ENCODE results near the gene DGCR8.

DGCR8 gene

GRCh38 chr22:20148414-20148813 lies 68.4 kb downstream of the DGCR8 start:
- H3K4me3 ChIP-seq (replicated peaks; ENCODE audit: low read depth, low read length): no peak overlapping the region
- TF ChIP-seq CTCF (IDR thresholded peaks at IDR 0.05; ENCODE audit: low read length, missing control alignments): no peak
- no peak for DNase-seq (ENCODE audit: low read depth)

- no peak overlapping the region for H3K4me3 ChIP-seq (replicated peaks; ENCODE audit: low read depth, low read length)
- no peak for TF ChIP-seq CTCF (IDR thresholded peaks at IDR 0.05; ENCODE audit: low read length, missing control alignments)
Measured at GRCh38 chr22:20149257-20150250, 69.5 kb downstream of the DGCR8 start.

GRCh38 chr22:20150381-20151275 lies 70.6 kb downstream of the DGCR8 start, which contains the start of gene CCDC188:
CCDC188 (minus strand) TSS chr22:20151055; CDS start chr22:20150986, 69 bp downstream.
- no peak for TF ChIP-seq CTCF (IDR thresholded peaks at IDR 0.05; ENCODE audit: low read length, missing control alignments)
- no peak for DNase-seq (ENCODE audit: low read depth)
- no peak within 1 kb of the TSS for H3K4me3 ChIP-seq (replicated peaks; ENCODE audit: low read depth, low read length)

More at GRCh38 chr22:20149257-20150250, 69.5 kb downstream of the DGCR8 start:
- DNase-seq (ENCODE audit: low read depth): no peak

- no peak overlapping the region for H3K4me3 ChIP-seq (replicated peaks; ENCODE audit: low read depth, low read length)
- no peak for DNase-seq (ENCODE audit: low read depth)
- TF ChIP-seq CTCF (IDR thresholded peaks at IDR 0.05; ENCODE audit: low read length, missing control alignments): no peak
Measured at GRCh38 chr22:20151276-20151588, 71.2 kb downstream of the DGCR8 start.

- no peak for DNase-seq (ENCODE audit: low read depth)
- no peak overlapping the region for H3K4me3 ChIP-seq (replicated peaks; ENCODE audit: low read depth, low read length)
- no peak for TF ChIP-seq CTCF (IDR thresholded peaks at IDR 0.05; ENCODE audit: low read length, missing control alignments)
Measured at GRCh38 chr22:20152464-20152890, 72.4 kb downstream of the DGCR8 start.

GRCh38 chr22:20153945-20154344 lies 73.9 kb downstream of the DGCR8 start:
- H3K4me3 ChIP-seq (replicated peaks; ENCODE audit: low read depth, low read length): no peak overlapping the region
- DNase-seq (ENCODE audit: low read depth): no peak
- no peak for TF ChIP-seq CTCF (IDR thresholded peaks at IDR 0.05; ENCODE audit: low read length, missing control alignments)
